A673 (cell line): ENCODE measurements around the gene MEI4. TPM values are rescaled to one million over a fixed set of nuclear protein-coding genes. Genes with fewer than 3 reads are reported as not detected.

Experiments used
- BruUV-seq: library from RNA; stranded (reverse); fragments of 400-500 nt; replicated peaks from 2 replicates; lab custom pipeline; 2021; lab: Mats Ljungman, UMichigan
- CTCF ChIA-PET: fragments of 300-600 bp; sonication (Branson Sonifier 250); formaldehyde crosslinking; loops from one replicate; lab custom pipeline; 2022; ENCODE audit warnings: antibody characterized with exemption; lab: Charles Lee
- POLR2A ChIA-PET: fragments of 300-600 bp; sonication (Branson Sonifier 250); formaldehyde crosslinking; loops from one replicate; lab custom pipeline; 2022; ENCODE audit warnings: antibody characterized with exemption; ENCODE audit not compliant: low non-redundant PET; lab: Charles Lee
- DNase-seq: peaks from one replicate; pipeline ENCODE4 v3.0.0-alpha.2; 2015; ENCODE audit warnings: low spot score
- H3K27ac ChIP-seq: fragments of 200-600 bp; sonication (generic); 2 replicates; pipeline ENCODE4 v1.5.1; 2016; ENCODE audit warnings: mixed run types, low read depth, mild to moderate bottlenecking, mixed read lengths, antibody characterized with exemption, low read length; ENCODE audit not compliant: poor library complexity, severe bottlenecking
- H3K27me3 ChIP-seq: fragments of 200-600 bp; sonication (generic); replicated peaks from 2 replicates; pipeline ENCODE4 v1.6.1; 2017; ENCODE audit warnings: mixed run types, low read depth, mild to moderate bottlenecking, mixed read lengths, antibody characterized with exemption, low read length; ENCODE audit not compliant: insufficient read depth, poor library complexity
- H3K36me3 ChIP-seq: fragments of 200-600 bp; sonication (generic); 2 replicates; pipeline ENCODE4 v1.6.1; 2016; ENCODE audit warnings: mixed run types, mild to moderate bottlenecking, mixed read lengths, antibody characterized with exemption, low read length; ENCODE audit not compliant: insufficient read depth, poor library complexity, severe bottlenecking
- H3K4me1 ChIP-seq: fragments of 200-600 bp; sonication (generic); 2 replicates; pipeline ENCODE4 v1.6.1; 2017; ENCODE audit warnings: mixed run types, mild to moderate bottlenecking, mixed read lengths, antibody characterized with exemption, low read length; ENCODE audit not compliant: insufficient read depth, poor library complexity, severe bottlenecking
- H3K4me3 ChIP-seq: fragments of 200-600 bp; sonication (generic); 2 replicates; pipeline ENCODE4 v1.5.1; 2016; ENCODE audit warnings: low read depth, mixed run types, mild to moderate bottlenecking, mixed read lengths, low read length; ENCODE audit not compliant: poor library complexity, severe bottlenecking
- H3K9me3 ChIP-seq: fragments of 200-600 bp; sonication (generic); 2 replicates; pipeline ENCODE4 v1.6.1; 2016; ENCODE audit warnings: mixed run types, low read depth, mild to moderate bottlenecking, mixed read lengths, antibody characterized with exemption, low read length; ENCODE audit not compliant: poor library complexity, severe bottlenecking
- EZH2 ChIP-seq: fragments of 200-600 bp; sonication (generic); IDR thresholded peaks from 2 replicates; pipeline ENCODE4 v1.6.1; 2017; ENCODE audit warnings: borderline replicate concordance, low read depth, mild to moderate bottlenecking, mixed read lengths, antibody characterized with exemption, low read length; ENCODE audit not compliant: poor library complexity, severe bottlenecking
- intact Hi-C: fragments of 100-400 bp; cut with micrococcal nuclease; formaldehyde crosslinking; loops from one replicate; pipeline ENCODE4 v1.10.0; 2022; ENCODE audit not compliant: unreplicated experiment
- total RNA-seq: library from RNA; stranded (reverse); gene quantifications from 2 replicates; pipeline ENCODE4 v1.2.3, GENCODE V29; 2021
- TF ChIP-seq, protein P1 (sequence below): fragments of 300-800, 200-600 bp; sonication (generic); conservative IDR thresholded peaks from 2 replicates; pipeline ENCODE4 v1.5.1; 2017; ENCODE audit warnings: low read depth, mild to moderate bottlenecking, antibody characterized with exemption, low read length, moderate library complexity, mixed read lengths

Gene MEI4
- total RNA-seq, 1 experiment from 2014 or later: not detected

DNA sequence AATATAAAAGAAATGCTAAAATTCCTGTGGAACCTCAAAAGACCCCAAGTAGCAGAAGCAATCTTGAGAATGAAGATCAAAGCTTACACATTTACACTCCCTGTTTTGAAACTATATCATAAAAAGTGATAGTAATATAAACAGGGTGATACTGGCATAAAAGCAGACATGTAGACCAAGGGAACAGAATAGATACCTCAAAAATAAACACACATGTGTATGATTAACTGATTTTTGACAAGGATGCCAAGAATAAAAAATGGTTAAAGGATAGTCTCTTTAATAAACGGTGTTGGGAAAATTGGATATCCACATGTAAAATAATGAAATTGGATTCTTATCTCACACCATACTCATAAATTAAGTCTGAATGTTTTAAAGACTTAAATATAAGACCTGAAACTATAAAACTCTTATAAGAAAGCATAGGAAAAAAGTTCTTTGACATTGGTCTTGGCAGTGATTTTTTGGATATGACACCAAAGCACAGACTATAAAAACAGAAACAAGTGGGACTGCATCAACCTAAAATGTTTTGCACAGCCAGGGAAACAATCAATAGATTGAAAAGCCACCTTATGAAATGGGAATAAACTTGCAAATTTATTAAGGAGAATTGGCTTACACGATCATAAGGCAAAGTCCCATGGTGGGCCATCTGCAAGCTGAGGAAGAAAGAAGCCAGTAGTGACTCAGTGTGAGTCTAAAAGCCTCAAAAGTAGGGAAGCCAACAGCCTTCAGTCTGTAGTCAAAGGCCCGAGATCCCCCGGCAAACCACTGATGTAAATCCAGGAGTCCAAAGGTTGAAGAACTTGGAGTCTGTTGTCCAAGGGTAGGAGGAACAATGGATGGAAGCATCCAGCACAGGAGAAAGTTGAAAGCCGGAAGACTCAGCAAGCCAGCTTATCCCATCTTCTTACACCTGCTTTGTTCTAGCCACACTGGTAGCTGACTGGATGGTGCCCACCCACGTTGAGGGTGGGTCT, 144.3 kb downstream of the MEI4 start:
- Histone ChIP-seq H3K27ac (no peak overlapping the region), H3K9me3 (peaks cover 13% of the 10 kb centered on the region), H3K27me3 (no peaks in the 10 kb centered on the region), H3K4me1 (no peaks in the 10 kb centered on the region), H3K36me3 (no peaks in the 10 kb centered on the region), H3K4me3 (no peak overlapping the region)
- no peak for DNase-seq
- intact Hi-C loops: no loop called here
- CTCF ChIA-PET: no interaction called here
- POLR2A ChIA-PET: no interaction called here
- TF ChIP-seq, protein P1, sequence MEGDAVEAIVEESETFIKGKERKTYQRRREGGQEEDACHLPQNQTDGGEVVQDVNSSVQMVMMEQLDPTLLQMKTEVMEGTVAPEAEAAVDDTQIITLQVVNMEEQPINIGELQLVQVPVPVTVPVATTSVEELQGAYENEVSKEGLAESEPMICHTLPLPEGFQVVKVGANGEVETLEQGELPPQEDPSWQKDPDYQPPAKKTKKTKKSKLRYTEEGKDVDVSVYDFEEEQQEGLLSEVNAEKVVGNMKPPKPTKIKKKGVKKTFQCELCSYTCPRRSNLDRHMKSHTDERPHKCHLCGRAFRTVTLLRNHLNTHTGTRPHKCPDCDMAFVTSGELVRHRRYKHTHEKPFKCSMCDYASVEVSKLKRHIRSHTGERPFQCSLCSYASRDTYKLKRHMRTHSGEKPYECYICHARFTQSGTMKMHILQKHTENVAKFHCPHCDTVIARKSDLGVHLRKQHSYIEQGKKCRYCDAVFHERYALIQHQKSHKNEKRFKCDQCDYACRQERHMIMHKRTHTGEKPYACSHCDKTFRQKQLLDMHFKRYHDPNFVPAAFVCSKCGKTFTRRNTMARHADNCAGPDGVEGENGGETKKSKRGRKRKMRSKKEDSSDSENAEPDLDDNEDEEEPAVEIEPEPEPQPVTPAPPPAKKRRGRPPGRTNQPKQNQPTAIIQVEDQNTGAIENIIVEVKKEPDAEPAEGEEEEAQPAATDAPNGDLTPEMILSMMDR: no peak
- no peak for TF ChIP-seq EZH2
- no TSS peak for BruUV-seq

DNA sequence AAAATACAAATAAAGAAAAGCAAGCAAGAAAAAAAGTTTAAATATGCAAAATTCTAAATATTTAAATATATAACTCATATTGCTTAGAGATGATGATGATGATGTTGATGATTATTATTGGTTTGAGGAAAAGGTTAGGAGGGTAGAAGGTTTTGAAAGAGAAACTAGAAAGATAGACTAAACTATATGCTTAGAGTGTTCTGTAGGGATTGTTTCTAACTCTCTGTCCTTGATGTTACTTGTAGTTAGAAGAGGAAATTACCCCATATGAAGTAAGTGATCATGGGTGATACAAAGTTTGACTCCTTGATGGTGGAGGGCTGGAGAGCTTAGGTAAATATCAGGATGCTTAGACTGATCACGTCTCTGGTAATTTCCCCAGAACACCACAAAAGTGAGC, 159.5 kb downstream of the MEI4 start:
- Histone ChIP-seq H3K4me3 (no peak overlapping the region), H3K27me3 (no peaks in the 10 kb centered on the region), H3K36me3 (no peaks in the 10 kb centered on the region), H3K4me1 (no peaks in the 10 kb centered on the region), H3K9me3 (peaks cover 15% of the 10 kb centered on the region), H3K27ac (no peak overlapping the region)
- DNase-seq: no peak
- TF ChIP-seq EZH2: no peak
- TF ChIP-seq, protein P1: no peak
- POLR2A ChIA-PET: no interaction called here
- CTCF ChIA-PET: no interaction called here
- no TSS peak for BruUV-seq
- intact Hi-C loops: no loop called here

DNA sequence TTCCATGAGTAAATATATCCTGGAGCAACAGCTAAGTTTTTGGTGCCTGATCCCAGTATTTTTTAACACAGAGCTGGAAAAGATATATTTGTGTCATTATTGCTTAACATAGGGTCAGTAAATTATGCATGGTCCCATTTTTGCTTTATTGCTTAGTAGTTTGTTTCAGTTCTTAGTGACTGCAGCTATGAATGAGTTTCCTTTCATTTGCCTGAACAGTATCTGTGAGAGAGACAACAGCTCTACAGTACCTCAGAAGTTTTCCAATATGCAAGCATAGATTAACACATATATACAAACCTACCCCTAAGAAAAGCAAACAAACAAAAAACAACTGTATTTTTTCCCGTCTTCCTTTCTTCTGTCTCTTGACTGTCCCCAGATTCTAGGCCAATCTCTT, 160.3 kb downstream of the MEI4 start:
- peaks cover 13% of the 10 kb centered on the region for H3K9me3 ChIP-seq
- no peaks in the 10 kb centered on the region for H3K27me3 ChIP-seq
- DNase-seq: no peak
- H3K4me1 ChIP-seq: no peaks in the 10 kb centered on the region
- CTCF ChIA-PET: no interaction called here
- H3K27ac ChIP-seq: no peak overlapping the region
- POLR2A ChIA-PET: no interaction called here
- intact Hi-C loops: no loop called here
- H3K4me3 ChIP-seq: no peak overlapping the region
- TF ChIP-seq EZH2: no peak
- TF ChIP-seq, protein P1: no peak
- BruUV-seq: no TSS peak
- H3K36me3 ChIP-seq: no peaks in the 10 kb centered on the region
